Loucy (cell line): Measurements from ENCODE around the gene RERGL.

Experiments used
- H2AFZ ChIP-seq: fragments of 200-600 bp; sonication (generic); 2 replicates; pipeline ENCODE4 v1.6.0; 2016; ENCODE audit warnings: antibody characterized with exemption, mild to moderate bottlenecking, low read length, moderate library complexity
- H3F3A ChIP-seq: fragments of 200-600 bp; 2 replicates; pipeline ENCODE4 v1.6.0; 2016; ENCODE audit warnings: antibody characterized with exemption, low read depth, mild to moderate bottlenecking
- H3K27me3 ChIP-seq: fragments of 200-600 bp; sonication (generic); 2 replicates; pipeline ENCODE4 v1.6.1; 2014; ENCODE audit warnings: low read length, mild to moderate bottlenecking; ENCODE audit not compliant: insufficient read depth, poor library complexity, severe bottlenecking
- H3K36me3 ChIP-seq: fragments of 200-600 bp; sonication (generic); 2 replicates; pipeline ENCODE4 v1.6.1; 2016; ENCODE audit warnings: low read length; ENCODE audit not compliant: insufficient read depth
- H3K4me1 ChIP-seq: fragments of 200-600 bp; sonication (generic); 2 replicates; pipeline ENCODE4 v1.5.1; 2014; ENCODE audit warnings: low read length, mild to moderate bottlenecking; ENCODE audit not compliant: insufficient read depth, poor library complexity, severe bottlenecking
- H3K4me2 ChIP-seq: fragments of 200-600 bp; sonication (generic); 2 replicates; pipeline ENCODE4 v1.6.0; 2014; ENCODE audit warnings: antibody characterized with exemption, low read length, low read depth, mild to moderate bottlenecking; ENCODE audit not compliant: poor library complexity, severe bottlenecking
- H3K4me3 ChIP-seq: fragments of 200-600 bp; sonication (generic); 2 replicates; pipeline ENCODE4 v1.5.1; 2014; ENCODE audit warnings: low read length, mild to moderate bottlenecking, mixed read lengths; ENCODE audit not compliant: poor library complexity, severe bottlenecking
- H3K79me2 ChIP-seq: fragments of 200-600 bp; sonication (generic); 2 replicates; pipeline ENCODE4 v1.6.1; 2014; ENCODE audit warnings: low read length; ENCODE audit not compliant: insufficient read depth
- H3K9ac ChIP-seq: fragments of 200-600 bp; sonication (generic); 2 replicates; pipeline ENCODE4 v1.6.0; 2014; ENCODE audit warnings: mild to moderate bottlenecking, low read depth, low read length, moderate library complexity; ENCODE audit not compliant: poor library complexity, severe bottlenecking
- H3K9me2 ChIP-seq: fragments of 200-600 bp; sonication (generic); replicated peaks from 2 replicates; pipeline ENCODE4 v1.6.1; 2016; ENCODE audit warnings: low read depth, low read length, mixed read lengths
- H3K9me3 ChIP-seq: fragments of 200-600 bp; sonication (generic); 2 replicates; pipeline ENCODE4 v1.6.1; 2014; ENCODE audit warnings: mild to moderate bottlenecking, antibody characterized with exemption, low read length, low read depth; ENCODE audit not compliant: insufficient read depth
- H4K20me1 ChIP-seq: fragments of 200-600 bp; sonication (generic); 2 replicates; pipeline ENCODE4 v1.6.0; 2014; ENCODE audit warnings: antibody characterized with exemption, low read length, mild to moderate bottlenecking; ENCODE audit not compliant: insufficient read depth, poor library complexity, severe bottlenecking
- CTCF ChIP-seq: fragments of 200-600 bp; sonication (generic); conservative IDR thresholded peaks from 2 replicates; pipeline ENCODE4 v1.5.1; 2014; ENCODE audit warnings: mild to moderate bottlenecking, antibody characterized with exemption, low read length
- EZH2phosphoT487 ChIP-seq: fragments of 200-600 bp; IDR thresholded peaks from 2 replicates; pipeline ENCODE4 v1.6.1; 2018; ENCODE audit warnings: antibody characterized with exemption, mild to moderate bottlenecking, moderate library complexity, borderline replicate concordance

RERGL gene

GRCh38 chr12:18120899-18121298 is 30.9 kb upstream of the RERGL start:
- no peak overlapping the region for H3K4me3 ChIP-seq
- no peaks in the 10 kb centered on the region for H3K79me2 ChIP-seq
- no peaks in the 10 kb centered on the region for H3K36me3 ChIP-seq
- H3F3A ChIP-seq, result no peaks in the 10 kb centered on the region
- no peaks in the 10 kb centered on the region for H3K9me3 ChIP-seq
- no peak overlapping the region for H3K9ac ChIP-seq
- H3K9me2 ChIP-seq, result no peaks in the 10 kb centered on the region
- TF ChIP-seq EZH2phosphoT487, result no peak
- no peak for TF ChIP-seq CTCF
- no peaks in the 10 kb centered on the region for H4K20me1 ChIP-seq
- H2AFZ ChIP-seq, result no peak overlapping the region
- no peaks in the 10 kb centered on the region for H3K27me3 ChIP-seq
- no peaks in the 10 kb centered on the region for H3K4me1 ChIP-seq
- no peak overlapping the region for H3K4me2 ChIP-seq

- H3K9ac ChIP-seq, result no peak overlapping the region
- no peaks in the 10 kb centered on the region for H3K9me2 ChIP-seq
- H3K4me2 ChIP-seq, result no peak overlapping the region
- H3K27me3 ChIP-seq, result no peaks in the 10 kb centered on the region
- no peaks in the 10 kb centered on the region for H3K36me3 ChIP-seq
- no peak overlapping the region for H2AFZ ChIP-seq
- H3K9me3 ChIP-seq, result no peaks in the 10 kb centered on the region
- H3K4me3 ChIP-seq, result no peak overlapping the region
- no peaks in the 10 kb centered on the region for H3F3A ChIP-seq
- no peaks in the 10 kb centered on the region for H3K4me1 ChIP-seq
- no peaks in the 10 kb centered on the region for H3K79me2 ChIP-seq
- TF ChIP-seq CTCF (no peak), EZH2phosphoT487 (no peak)
- H4K20me1 ChIP-seq, result no peaks in the 10 kb centered on the region
These were observed 18.6 kb upstream of the RERGL start for GRCh38 chr12:18108611-18109010.

- TF ChIP-seq EZH2phosphoT487, result no peak
- TF ChIP-seq CTCF, result no peak
- no peak overlapping the region for H3K4me3 ChIP-seq
- H3K4me2 ChIP-seq, result no peak overlapping the region
- no peaks in the 10 kb centered on the region for H4K20me1 ChIP-seq
- no peaks in the 10 kb centered on the region for H3K9me2 ChIP-seq
- H3K9ac ChIP-seq, result no peak overlapping the region
- H3K4me1 ChIP-seq, result peaks cover 10% of the 10 kb centered on the region
- no peaks in the 10 kb centered on the region for H3F3A ChIP-seq
- no peak overlapping the region for H2AFZ ChIP-seq
- no peaks in the 10 kb centered on the region for H3K36me3 ChIP-seq
- H3K79me2 ChIP-seq, result no peaks in the 10 kb centered on the region
- no peaks in the 10 kb centered on the region for H3K27me3 ChIP-seq
- H3K9me3 ChIP-seq, result no peaks in the 10 kb centered on the region
These were observed 13.6 kb upstream of the RERGL start for GRCh38 chr12:18103624-18104023.
